GM10847 (cell line): ENCODE data around the gene TSPAN7.

Experiments
- POLR2A ChIP-seq: IDR thresholded peaks from 2 replicates; pipeline ENCODE4 v1.6.1; 2011; ENCODE audit not compliant: insufficient read length; ENCODE audit errors: extremely low read depth

The TSPAN7 gene

DNA sequence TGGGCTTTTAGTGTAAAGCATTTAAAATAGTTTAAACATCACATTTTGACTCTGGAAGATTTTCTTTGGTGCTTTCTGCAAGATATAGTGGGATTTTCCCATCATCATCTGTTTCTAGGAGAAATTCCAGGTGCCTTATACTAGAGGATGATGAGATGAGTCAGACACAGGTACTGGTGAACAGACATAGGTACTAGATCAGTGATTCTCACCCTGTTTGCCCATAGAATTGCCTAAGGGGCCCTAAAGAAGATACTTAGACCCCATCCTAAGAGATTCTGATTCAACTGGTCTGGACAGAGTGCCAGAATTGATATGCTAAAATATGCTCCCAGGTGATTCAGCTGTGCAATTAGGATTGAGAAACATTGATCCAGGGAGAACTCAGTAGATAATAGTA lies 9.7 kb downstream of the TSPAN7 start:
- no peak for TF ChIP-seq POLR2A

DNA sequence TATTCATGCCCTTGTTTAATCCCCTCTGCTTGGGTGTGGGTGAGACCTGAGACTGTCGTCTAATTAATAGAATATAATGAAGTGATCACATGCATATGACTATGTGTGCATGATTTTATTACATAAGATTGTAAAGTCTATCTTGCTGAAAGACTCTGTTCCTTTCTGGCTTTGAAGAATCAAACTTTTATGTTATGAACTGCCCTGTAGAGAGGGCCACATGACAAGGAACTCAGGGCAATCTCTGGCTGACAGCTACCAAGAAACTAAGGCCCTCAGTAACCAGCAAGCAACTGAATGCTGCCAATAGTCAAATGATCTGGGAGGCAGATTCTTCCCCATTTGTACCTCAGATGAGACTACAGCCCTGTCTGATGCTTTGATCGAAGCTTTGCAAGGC lies 13.5 kb downstream of the TSPAN7 start:
- no peak for TF ChIP-seq POLR2A

DNA sequence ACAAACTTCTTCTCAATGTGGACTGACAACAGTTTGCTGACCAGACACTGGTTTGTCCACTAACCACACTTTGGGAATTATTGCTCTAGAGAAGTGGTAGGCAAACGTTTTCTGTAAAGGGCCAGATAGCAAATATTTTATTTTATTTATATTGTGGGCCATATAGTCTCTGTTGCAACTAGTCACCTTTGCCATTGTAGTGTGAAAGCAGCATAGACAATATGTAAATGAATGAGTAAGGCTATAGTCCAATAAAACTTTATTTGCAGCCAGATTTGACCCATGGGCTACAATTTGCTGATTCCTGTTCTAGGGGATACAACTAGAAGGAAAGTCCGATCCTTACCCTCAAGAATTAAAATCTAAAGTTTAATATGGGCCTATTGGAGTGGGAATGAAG lies 14.5 kb downstream of the TSPAN7 start:
- no peak for TF ChIP-seq POLR2A

DNA sequence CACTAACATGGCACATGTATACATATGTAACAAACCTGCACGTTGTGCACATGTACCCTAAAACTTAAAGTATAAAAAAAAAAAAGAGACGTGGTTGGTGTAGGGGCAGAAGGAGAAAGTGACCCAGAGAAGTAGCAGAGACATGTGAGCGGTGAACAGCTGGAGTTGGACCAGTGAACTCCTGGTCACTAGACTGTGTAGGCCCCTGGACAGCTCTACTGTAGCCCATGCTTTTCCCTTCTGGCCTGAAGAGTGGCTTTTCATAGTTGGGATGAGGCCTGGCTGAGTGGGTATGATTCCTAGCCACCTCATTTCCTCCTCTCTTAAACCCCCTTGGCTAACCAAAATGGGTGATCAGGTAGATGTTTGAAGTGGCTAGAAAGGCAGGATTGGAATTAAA lies 16.4 kb downstream of the TSPAN7 start:
- no peak for TF ChIP-seq POLR2A

DNA sequence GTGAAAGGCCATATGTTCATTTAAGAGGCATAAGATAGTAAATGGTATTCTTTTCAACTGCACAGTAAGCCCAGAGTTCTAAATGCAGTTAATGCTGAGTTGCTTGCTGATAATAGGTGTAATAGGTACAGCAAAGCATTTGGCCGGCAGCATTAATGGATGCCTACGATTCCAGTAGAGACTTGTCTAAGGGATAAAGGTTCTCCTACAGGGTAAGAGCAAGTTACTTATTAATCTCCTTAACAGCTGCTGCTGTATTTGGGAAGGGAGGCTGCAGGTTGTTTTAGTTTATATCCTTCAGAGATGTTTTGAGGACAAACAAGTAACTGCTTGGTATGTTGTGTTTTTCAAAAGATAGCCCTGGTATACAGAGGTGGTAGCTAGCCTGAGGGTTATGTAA lies 16.8 kb downstream of the TSPAN7 start:
- no peak for TF ChIP-seq POLR2A

DNA sequence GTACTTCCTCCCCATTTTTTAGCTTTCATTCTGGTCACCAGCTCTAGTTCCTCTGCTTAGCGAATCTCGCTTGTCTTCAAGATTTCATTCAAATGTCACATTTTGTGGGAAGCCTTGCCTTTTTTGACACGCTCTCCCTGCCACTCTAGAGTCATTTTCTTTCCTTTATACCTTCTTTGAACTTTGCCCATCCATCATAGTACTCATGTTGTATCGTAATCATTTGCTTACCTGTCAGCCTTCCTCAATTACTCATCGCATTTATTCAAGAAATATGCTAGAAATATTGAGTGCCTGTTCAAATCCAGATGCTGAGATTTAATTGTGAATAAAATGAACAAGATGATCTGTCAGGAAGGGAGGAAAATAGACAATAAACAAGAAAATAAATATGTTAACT lies 21.8 kb downstream of the TSPAN7 start:
- TF ChIP-seq POLR2A, result no peak

DNA sequence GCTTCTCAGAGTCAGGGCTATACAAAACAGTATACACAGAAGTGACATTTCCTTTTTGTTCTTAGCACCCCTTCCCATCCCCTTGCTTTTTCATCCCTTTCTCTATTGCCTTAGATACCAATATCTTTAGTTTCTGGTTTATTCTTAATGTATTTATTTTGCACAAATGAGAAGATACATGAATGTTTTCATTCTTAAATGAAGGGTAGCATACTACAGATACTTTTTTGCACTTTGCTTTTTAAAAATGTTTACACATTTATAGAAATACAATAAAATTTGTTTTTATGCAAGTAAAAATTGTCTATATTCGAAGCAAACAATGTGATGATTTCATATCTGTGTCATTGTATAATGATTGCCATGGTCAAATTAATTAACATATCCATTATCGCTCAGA lies 33.1 kb downstream of the TSPAN7 start:
- TF ChIP-seq POLR2A, result no peak

DNA sequence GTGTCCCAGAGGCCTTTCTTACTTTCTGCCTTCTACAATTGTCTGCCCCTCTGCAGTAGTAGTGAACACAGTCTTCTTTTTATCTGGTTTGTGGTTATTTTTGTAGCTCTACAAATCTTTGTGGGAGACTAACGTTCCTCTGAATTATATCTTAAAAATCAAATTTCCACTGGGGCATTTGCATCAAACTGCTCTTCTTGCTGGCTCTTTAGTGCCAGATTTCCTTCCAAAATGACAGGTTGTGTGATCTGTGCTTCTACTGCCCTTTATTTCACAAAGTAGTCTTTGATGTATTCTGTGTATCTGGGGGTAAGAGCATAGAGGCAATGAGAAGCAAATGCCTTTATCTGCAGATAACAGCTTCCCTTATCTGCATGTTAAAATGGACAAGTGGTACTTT lies 34.5 kb downstream of the TSPAN7 start:
- TF ChIP-seq POLR2A, result no peak

DNA sequence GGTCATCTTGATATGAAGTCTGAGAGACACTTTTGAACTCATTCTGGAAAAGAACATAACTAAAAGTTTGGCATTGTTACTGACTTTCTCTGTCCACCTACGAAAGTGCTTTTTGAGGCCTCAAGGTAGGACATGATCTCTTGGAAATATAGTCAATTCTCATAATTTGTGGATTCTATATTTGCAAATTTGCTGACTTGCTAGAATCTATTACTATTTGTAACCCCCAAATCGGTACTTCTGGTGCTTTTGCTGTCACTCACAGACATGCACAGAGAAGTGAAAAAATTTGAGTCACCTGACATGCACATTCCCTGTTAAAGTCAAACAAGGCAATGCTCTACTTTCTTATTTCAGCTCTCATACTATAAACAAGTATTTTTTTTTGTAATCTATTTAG lies 35.6 kb downstream of the TSPAN7 start:
- no peak for TF ChIP-seq POLR2A

DNA sequence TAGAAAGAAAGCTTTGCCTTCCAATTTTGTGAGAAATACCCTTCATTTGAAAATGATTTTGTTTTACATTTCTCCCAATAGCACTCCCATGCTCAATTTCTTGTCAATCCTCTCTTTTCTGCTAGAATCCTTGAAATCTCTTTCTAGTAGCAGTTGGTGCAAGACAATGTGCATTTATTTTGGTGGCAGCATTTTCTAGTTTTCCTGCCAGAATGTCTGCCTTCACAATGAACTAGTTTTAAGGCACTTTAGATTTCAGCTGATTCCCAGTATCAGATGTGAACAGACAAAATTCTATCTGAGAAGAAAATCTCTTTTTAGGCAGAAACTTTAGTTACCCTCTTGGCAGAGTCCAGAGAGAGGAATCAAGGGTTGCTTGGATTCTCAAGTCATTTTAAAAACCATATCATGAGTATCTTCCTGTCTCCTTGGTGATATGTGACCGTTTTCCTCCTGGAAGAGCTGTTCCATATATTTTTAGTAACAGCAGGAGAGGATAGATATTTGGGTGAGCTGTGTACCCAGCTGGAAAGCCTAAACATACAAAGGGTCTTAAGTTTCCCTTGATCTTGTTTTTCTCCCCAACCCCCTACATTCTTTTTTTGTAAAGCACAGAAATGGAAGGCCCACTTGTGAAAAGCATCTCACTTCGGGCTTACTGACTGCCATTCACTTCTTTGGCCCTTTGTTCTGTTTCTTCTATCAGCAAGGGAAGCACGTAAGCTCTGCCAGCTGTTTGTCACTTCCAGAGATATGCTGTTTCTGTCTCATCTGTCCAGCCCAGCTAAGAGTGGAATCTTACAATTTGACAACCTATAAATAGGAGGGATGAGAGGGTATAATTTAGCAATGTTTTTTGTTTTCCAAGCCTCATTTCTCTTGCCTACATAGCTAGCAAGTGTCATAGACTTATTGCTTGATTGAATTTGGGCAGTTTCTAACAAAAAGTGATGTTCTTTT lies 38.7 kb downstream of the TSPAN7 start:
- TF ChIP-seq POLR2A, result no peak

DNA sequence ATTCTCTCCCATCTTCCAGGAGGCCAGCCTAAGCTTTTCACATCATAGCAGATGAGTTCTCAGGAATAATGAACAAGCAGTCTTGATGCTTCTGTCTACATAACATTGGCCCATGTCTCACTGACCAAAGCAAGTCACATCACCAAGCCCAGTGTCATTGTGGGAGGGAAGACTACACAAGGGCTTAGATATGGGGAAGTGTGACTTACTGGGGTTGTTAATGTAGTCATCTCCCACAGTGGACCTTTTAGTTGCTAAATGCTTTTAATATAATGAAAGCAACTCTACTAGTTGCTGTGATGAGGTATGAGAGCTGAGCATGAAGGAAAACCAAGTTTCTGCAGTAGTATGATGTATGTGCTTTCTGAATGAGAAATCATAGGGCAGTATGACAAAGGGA lies 40.5 kb downstream of the TSPAN7 start:
- TF ChIP-seq POLR2A, result no peak

DNA sequence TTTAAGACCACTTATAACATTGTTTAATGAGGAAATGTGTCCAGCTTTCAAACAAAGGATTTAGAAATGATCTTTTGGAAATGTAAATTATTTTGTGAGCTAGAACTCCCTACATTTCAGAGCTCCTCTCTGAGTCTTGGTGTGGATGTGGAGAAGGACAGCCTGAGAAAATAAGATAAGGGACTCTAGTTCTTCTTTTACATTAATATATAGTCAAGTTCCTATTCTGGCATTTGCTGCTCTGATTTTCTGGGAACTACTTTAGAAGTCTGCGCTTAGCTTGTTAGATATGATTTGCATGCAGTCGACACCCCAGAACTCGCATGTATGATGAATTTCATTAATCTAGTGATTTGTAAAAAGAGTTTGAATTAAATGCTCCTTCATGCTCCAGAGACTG lies 45.5 kb downstream of the TSPAN7 start:
- no peak for TF ChIP-seq POLR2A

DNA sequence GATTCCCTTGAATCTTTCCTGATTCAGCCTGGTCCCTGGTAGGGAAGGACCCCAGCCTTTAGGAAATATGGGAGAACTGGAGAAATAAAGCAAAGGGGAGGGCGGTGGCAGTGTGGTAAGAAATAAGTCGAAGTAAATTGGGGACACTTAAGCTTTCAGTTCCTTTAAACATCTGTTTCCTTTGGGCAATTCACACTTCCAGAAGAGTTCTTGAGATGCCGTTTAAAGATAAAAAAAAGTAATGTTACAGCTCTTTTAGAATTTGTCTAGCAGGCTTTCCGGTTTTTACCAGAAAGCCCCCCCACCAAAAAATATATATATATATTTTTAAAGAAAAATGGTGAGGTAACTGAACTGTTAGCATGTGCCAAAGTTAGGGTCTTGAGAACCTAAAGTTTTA lies 46.6 kb downstream of the TSPAN7 start:
- no peak for TF ChIP-seq POLR2A

DNA sequence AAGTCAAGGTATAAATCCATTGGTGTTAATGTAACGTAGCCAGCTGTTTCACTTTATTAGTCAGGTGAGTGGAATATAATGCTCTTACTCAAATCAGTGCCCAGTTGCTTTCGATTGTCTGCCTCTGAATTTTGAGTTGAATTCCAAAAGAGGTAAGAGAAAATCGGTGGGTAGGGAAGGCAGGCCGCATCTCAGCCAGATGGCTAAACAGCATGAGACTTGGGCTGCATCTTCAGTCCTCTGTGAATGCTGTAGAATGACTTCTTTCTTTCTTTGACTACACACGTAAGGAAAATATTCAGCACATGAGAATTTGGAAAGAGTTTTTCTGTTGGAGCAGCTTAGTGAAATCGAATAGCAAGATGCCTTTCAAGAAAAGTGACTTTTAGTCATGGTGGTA lies 49.5 kb downstream of the TSPAN7 start:
- no peak for TF ChIP-seq POLR2A

DNA sequence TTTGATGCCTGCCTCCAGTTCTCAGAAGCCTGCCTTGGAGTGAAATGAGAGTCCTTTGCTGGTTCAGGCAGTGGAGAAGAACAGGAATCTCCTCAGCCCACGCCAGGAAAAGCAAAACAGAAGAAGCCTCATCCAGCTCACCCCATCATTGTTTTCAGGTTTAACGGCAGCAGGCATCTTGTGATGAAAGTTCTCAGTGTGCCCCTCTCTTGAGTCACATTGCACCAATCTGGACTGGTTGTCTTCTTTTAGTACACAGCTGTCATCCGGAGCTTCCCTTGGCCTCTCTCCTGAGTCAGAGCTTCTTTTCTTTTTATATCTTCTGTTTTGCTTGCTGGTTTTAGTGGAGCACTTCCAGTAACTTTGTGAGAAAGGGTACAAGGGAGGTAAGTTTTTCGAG lies 50.9 kb downstream of the TSPAN7 start:
- no peak for TF ChIP-seq POLR2A

DNA sequence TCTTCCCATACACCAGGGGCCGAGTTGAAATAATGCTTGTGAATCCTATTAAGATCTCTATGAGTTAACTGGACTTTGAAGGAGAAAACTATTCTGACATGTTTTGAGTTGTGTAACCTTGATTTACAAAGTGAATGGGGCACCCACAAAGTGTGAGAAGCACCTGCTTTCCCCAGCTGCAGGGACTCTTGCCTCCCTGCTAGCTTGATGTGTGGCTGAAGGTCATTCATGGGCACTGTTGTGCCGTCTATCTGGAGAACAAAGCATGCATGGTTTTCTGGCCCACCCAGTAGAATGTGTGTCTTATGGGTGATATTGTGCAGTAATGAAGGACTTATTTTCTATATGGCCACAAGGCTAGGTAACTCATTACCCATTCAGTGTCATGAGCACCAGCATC lies 53.1 kb downstream of the TSPAN7 start:
- no peak for TF ChIP-seq POLR2A

DNA sequence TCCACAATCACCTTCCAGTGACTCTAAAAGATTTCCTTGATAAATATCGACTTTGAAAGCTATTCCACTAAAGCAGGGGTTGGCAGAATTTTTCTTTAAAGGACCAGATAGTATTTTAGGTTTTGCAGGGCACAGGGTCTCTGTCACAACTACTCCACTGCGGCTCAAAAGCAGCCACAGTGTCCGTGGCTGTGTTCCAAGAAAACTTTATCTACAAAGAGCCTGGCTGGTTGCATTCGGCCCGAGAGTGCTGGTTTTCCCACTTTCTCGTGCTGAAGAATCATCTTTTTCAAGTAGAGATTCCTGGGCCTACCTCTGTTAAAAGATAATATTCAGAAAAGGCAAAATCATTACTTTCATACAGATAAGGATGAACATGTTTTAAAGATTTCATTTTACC lies 55.6 kb downstream of the TSPAN7 start:
- TF ChIP-seq POLR2A, result no peak
